ENCODE results near the gene RPA1. TPM values are rescaled to one million over a fixed set of nuclear protein-coding genes. Genes with fewer than 3 reads are reported as not detected.

RPA1 gene
- total RNA-seq, 2 donors from 2014 or later: 15.4 to 40.0 TPM

DNA sequence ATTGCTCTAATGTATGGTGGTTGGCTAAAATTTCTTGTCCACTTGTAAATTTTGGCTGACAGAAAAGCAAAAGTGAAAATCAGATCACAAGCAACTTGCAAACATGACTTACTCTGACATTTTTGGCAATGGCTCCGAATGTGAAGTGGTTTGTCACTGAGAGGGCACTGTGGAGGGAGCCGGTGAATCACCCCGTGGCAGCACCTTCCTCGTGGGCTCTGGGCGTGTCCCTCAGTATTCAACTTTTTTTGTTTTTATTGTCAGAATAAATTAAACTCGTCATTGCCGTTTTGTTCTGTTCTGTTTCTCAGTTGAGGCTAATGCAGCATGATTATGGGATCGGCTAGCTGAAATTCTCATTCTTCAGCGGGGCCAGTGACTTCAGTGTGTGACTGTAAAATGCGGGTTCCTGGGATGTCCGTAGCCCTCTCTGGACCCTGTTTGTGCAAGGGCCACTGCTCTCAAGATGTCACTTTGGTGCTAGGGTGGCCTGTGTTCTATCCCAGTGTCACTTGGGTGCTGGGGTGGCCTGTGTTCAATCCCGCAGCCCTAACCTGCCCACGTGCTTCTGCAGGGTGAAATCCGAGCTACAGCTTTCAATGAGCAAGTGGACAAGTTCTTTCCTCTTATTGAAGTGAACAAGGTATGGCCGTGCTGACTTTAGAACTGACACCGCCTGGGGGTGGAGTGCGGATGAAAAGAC, 48.8 kb downstream of the RPA1 start:
- TF ChIP-seq, protein P1, sequence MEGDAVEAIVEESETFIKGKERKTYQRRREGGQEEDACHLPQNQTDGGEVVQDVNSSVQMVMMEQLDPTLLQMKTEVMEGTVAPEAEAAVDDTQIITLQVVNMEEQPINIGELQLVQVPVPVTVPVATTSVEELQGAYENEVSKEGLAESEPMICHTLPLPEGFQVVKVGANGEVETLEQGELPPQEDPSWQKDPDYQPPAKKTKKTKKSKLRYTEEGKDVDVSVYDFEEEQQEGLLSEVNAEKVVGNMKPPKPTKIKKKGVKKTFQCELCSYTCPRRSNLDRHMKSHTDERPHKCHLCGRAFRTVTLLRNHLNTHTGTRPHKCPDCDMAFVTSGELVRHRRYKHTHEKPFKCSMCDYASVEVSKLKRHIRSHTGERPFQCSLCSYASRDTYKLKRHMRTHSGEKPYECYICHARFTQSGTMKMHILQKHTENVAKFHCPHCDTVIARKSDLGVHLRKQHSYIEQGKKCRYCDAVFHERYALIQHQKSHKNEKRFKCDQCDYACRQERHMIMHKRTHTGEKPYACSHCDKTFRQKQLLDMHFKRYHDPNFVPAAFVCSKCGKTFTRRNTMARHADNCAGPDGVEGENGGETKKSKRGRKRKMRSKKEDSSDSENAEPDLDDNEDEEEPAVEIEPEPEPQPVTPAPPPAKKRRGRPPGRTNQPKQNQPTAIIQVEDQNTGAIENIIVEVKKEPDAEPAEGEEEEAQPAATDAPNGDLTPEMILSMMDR (IDR thresholded peaks at IDR 0.05): no peak
- Histone ChIP-seq H3K4me3 (no peak overlapping the region), H3K36me3 (peaks cover 57% of the 10 kb centered on the region), H3K27me3 (replicated peaks; ENCODE audit: insufficient read depth) (no peaks in the 10 kb centered on the region), H3K4me1 (ENCODE audit: control insufficient read depth in 1 of 2, low read depth in 2 of 2) (no peaks in the 10 kb centered on the region), H3K9me3 (no peaks in the 10 kb centered on the region), H3K27ac (no peak overlapping the region)
- no peak for DNase-seq (ENCODE audit: low spot score)
- ATAC-seq (ENCODE audit: insufficient number of reproducible peaks, low FRiP score, low read depth): no peak

DNA sequence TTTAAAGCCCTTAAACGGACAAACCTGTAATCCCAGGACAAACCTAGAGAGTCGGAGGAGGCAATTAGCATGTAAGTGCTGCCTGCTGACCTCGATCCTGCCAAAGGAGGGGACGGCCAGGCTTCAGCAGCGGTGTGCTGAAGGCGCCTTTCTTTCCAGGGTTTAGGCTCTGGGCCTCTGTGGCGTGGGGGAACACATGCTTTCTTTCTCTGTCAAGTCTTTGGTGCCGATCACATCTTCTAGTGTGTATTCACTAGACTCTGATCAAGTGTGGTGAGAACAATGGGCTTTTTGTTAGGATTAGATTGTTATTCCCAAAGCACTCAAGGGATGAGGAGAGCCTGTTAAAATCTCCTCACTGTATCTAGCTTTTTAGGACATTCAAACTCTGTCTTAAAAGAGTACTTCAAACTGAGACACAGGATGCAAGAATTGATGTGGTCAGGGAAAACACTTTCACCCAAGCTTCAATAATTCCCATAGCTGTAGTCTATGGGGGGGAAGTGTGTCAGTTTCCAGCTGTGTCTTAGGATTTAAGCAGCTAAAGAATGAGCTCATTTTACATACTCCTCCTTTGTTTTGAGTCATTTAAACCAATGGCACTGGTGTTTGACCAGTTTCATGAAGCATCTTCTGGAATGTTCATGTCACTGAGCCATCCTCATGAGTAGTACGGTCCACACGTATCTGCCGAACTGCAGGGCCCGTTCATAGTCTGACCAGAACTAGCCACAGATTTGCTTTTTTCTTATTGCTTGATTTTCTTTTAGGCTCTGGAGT, 51.2 kb downstream of the RPA1 start:
- no peaks in the 10 kb centered on the region for H3K27me3 ChIP-seq (replicated peaks; ENCODE audit: insufficient read depth)
- DNase-seq (ENCODE audit: low spot score) (no peak), ATAC-seq (ENCODE audit: insufficient number of reproducible peaks, low FRiP score, low read depth) (no peak)
- no peaks in the 10 kb centered on the region for H3K4me1 ChIP-seq (ENCODE audit: control insufficient read depth in 1 of 2, low read depth in 2 of 2)
- H3K36me3 ChIP-seq: peaks cover 77% of the 10 kb centered on the region
- H3K4me3 ChIP-seq: no peak overlapping the region
- no peaks in the 10 kb centered on the region for H3K9me3 ChIP-seq
- TF ChIP-seq, protein P1 (IDR thresholded peaks at IDR 0.05): no peak
- no peak overlapping the region for H3K27ac ChIP-seq

DNA sequence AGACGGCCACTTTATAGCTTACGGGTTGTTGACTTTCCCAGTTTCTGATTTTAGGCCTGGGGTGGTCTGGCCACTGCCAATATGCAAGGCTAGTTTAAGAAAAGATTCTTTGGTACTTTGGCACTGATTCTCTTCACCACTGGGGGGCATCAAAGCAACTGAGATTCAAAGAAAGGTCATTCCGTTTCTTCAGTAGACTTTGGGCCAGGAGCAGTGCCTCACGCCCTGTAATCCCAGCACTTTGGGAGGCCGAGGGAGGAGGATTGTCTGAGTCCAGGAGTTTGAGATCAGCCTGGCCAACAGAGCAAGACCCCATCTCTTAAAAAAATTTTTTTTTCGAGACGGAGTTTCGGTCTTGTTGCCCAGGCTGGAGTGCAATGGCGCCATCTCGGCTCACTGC, 53.0 kb downstream of the RPA1 start:
- Histone ChIP-seq H3K4me3 (no peak overlapping the region), H3K36me3 (peaks cover 80% of the 10 kb centered on the region), H3K4me1 (ENCODE audit: control insufficient read depth in 1 of 2, low read depth in 2 of 2) (no peaks in the 10 kb centered on the region), H3K27me3 (replicated peaks; ENCODE audit: insufficient read depth) (no peaks in the 10 kb centered on the region), H3K9me3 (no peaks in the 10 kb centered on the region), H3K27ac (no peak overlapping the region)
- no peak for DNase-seq (ENCODE audit: low spot score)
- no peak for ATAC-seq (ENCODE audit: insufficient number of reproducible peaks, low FRiP score, low read depth)
- TF ChIP-seq, protein P1 (IDR thresholded peaks at IDR 0.05): peak; percentile 35

DNA sequence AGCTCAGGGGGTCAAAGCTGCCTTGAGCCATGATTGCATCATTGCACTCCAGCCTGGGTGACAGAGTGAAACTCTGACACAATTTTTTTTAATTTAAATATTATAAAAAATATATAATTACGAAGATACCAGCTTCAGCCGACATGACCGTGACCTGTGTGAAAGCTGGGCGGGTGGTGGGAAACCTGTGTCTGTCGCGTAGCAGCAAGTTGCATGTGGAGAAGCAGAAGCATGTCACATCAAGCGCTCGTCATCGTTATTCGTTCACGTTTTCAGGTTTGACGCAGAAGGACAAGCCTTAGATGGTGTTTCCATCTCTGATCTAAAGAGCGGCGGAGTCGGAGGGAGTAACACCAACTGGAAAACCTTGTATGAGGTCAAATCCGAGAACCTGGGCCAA, 53.7 kb downstream of the RPA1 start:
- TF ChIP-seq, protein P1 (IDR thresholded peaks at IDR 0.05): no peak
- DNase-seq (ENCODE audit: low spot score) (no peak), ATAC-seq (ENCODE audit: insufficient number of reproducible peaks, low FRiP score, low read depth) (no peak)
- H3K4me1 ChIP-seq (ENCODE audit: control insufficient read depth in 1 of 2, low read depth in 2 of 2): no peaks in the 10 kb centered on the region
- peaks cover 81% of the 10 kb centered on the region for H3K36me3 ChIP-seq
- H3K27me3 ChIP-seq (replicated peaks; ENCODE audit: insufficient read depth): no peaks in the 10 kb centered on the region
- H3K9me3 ChIP-seq: no peaks in the 10 kb centered on the region
- no peak overlapping the region for H3K4me3 ChIP-seq
- H3K27ac ChIP-seq: no peak overlapping the region

DNA sequence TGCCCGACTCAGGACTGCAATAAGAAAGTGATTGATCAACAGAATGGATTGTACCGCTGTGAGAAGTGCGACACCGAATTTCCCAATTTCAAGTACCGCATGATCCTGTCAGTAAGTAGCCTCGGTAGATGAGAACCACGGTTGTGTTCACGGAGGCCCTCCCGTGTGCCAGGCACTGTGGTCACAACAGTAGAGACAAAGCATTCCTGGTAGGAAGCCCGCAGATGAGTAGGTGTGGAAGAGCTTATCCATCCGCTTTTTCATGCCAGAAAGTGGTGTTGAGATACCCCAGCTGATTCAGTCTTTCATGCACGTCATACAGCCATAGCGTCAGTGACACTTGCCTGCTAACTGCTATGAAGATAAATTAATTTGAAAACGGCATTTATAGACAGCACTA, 58.9 kb downstream of the RPA1 start:
- no peaks in the 10 kb centered on the region for H3K27me3 ChIP-seq (replicated peaks; ENCODE audit: insufficient read depth)
- no peaks in the 10 kb centered on the region for H3K9me3 ChIP-seq
- ATAC-seq (ENCODE audit: insufficient number of reproducible peaks, low FRiP score, low read depth): no peak
- TF ChIP-seq, protein P1 (IDR thresholded peaks at IDR 0.05): no peak
- no peak overlapping the region for H3K27ac ChIP-seq
- no peaks in the 10 kb centered on the region for H3K4me1 ChIP-seq (ENCODE audit: control insufficient read depth in 1 of 2, low read depth in 2 of 2)
- no peak overlapping the region for H3K4me3 ChIP-seq
- H3K36me3 ChIP-seq: peaks cover 58% of the 10 kb centered on the region
- no peak for DNase-seq (ENCODE audit: low spot score)
